A549 (cell line): ENCODE results near the gene ZNHIT2.

Experiments used
- BCL3 ChIP-seq: fragments of >200 bp; sonication (Bioruptor Twin); formaldehyde crosslinking; IDR thresholded peaks from 3 replicates; pipeline ENCODE4 v1.6.1; 2016
- BHLHE40 ChIP-seq: IDR thresholded peaks from 2 replicates; pipeline ENCODE4 v1.6.1; 2012; ENCODE audit warnings: low read depth, low read length, inconsistent platforms
- CHD4 ChIP-seq: fragments of 200-600 bp; sonication (generic); IDR thresholded peaks from 2 replicates; pipeline ENCODE4 v1.6.1; 2016; ENCODE audit warnings: antibody characterized with exemption, mild to moderate bottlenecking, borderline replicate concordance
- CTCF ChIP-seq: fragments of >200 bp; sonication (Bioruptor Twin); formaldehyde crosslinking; IDR thresholded peaks from 3 replicates; pipeline ENCODE4 v1.5.1; 2016
- ELK1 ChIP-seq: fragments of 150-350 bp; IDR thresholded peaks from 2 replicates; pipeline ENCODE4 v1.6.1; 2014; ENCODE audit warnings: low read depth, mild to moderate bottlenecking, low read length
- HEYL ChIP-seq: fragments of 250-450 bp; sonication (Bioruptor Pico); IDR thresholded peaks from 2 replicates; pipeline ENCODE4 v1.8.0; 2021; ENCODE audit warnings: mild to moderate bottlenecking, moderate library complexity
- KDM5A ChIP-seq: fragments of 200-600 bp; sonication (generic); IDR thresholded peaks from 2 replicates; pipeline ENCODE4 v1.6.1; 2016; ENCODE audit warnings: antibody characterized with exemption, mild to moderate bottlenecking
- MAFK ChIP-seq: fragments of 450-650 bp; IDR thresholded peaks from 2 replicates; pipeline ENCODE4 v1.6.1; 2014; ENCODE audit not compliant: partially characterized antibody
- MAX ChIP-seq: IDR thresholded peaks from 2 replicates; pipeline ENCODE4 v1.6.1; 2012
- MAZ ChIP-seq: fragments of 150-350 bp; IDR thresholded peaks from 2 replicates; pipeline ENCODE4 v1.6.1; 2014; ENCODE audit warnings: antibody characterized with exemption, low read depth, low read length, borderline replicate concordance
- PBX3 ChIP-seq: IDR thresholded peaks from 2 replicates; pipeline ENCODE4 v1.6.1; 2012
- PHF8 ChIP-seq: fragments of 200-600 bp; sonication (generic); IDR thresholded peaks from 2 replicates; pipeline ENCODE4 v1.6.1; 2016; ENCODE audit warnings: low read depth, mild to moderate bottlenecking, antibody characterized with exemption, moderate library complexity, borderline replicate concordance
- POLR2A ChIP-seq: IDR thresholded peaks from 2 replicates; pipeline ENCODE4 v1.6.1; 2012; ENCODE audit warnings: mild to moderate bottlenecking, low read length
- REST ChIP-seq: fragments of 200-600 bp; sonication (generic); IDR thresholded peaks from 2 replicates; pipeline ENCODE4 v1.6.1; 2016; ENCODE audit warnings: antibody characterized with exemption, mild to moderate bottlenecking, moderate library complexity

- no peak for TF ChIP-seq ELK1
- no peak for TF ChIP-seq CTCF
- no peak for TF ChIP-seq BHLHE40
- TF ChIP-seq HEYL (CRISPR knock-in tag), result no peak
- no peak for TF ChIP-seq PHF8
- TF ChIP-seq CHD4, result no peak
- TF ChIP-seq POLR2A, result no peak
- TF ChIP-seq PBX3, result no peak
- no peak for TF ChIP-seq MAFK
- TF ChIP-seq KDM5A, result no peak
- TF ChIP-seq BCL3, result no peak
- TF ChIP-seq MAZ, result no peak
- no peak for TF ChIP-seq MAX
- no peak for TF ChIP-seq REST
These were observed 2.1 kb upstream of the ZNHIT2 start for GRCh38 chr11:65119670-65119995.
